ENCODE measurements around the gene CERS2. TPM values are rescaled to one million over a fixed set of nuclear protein-coding genes. Genes with fewer than 3 reads are reported as not detected.
"Not testable (repeated sequence)": the region's sequence is repeated elsewhere in the genome, so short reads cannot be mapped to it uniquely, and the experiment has no call there.

The CERS2 gene
- total RNA-seq, 1 experiment from 2014 or later = 145 TPM

GRCh38 chr1:150970808-150971582, 3.6 kb downstream of the CERS2 start:
- no peak for DNase-seq (ENCODE audit: low read depth)

- no peak for DNase-seq (ENCODE audit: low read depth)
Measured at GRCh38 chr1:150969626-150970025, 5.0 kb downstream of the CERS2 start.

- no peak for DNase-seq (ENCODE audit: low read depth)
Measured at GRCh38 chr1:150968491-150968890, 6.1 kb downstream of the CERS2 start.

GRCh38 chr1:150967936-150968335, 6.7 kb downstream of the CERS2 start:
- no peak for DNase-seq (ENCODE audit: low read depth)

GRCh38 chr1:150966011-150966410, 8.6 kb downstream of the CERS2 start:
- DNase-seq (ENCODE audit: low read depth) = no peak

- no peak for DNase-seq (ENCODE audit: low read depth)
Measured at GRCh38 chr1:150965605-150966004, 9.0 kb downstream of the CERS2 start.

- no peak for DNase-seq (ENCODE audit: low read depth)
Measured at GRCh38 chr1:150964164-150964489, 10.5 kb downstream of the CERS2 start.

GRCh38 chr1:150963321-150964163, 11.1 kb downstream of the CERS2 start:
- DNase-seq (ENCODE audit: low read depth) = no peak

GRCh38 chr1:150961756-150962155, 12.9 kb downstream of the CERS2 start:
- no peak for DNase-seq (ENCODE audit: low read depth)

GRCh38 chr1:150960646-150961045, 14.0 kb downstream of the CERS2 start:
- DNase-seq (ENCODE audit: low read depth) = no peak

- DNase-seq (ENCODE audit: low read depth) = no peak
Measured at GRCh38 chr1:150957666-150958065, 17.0 kb downstream of the CERS2 start.

- DNase-seq (ENCODE audit: low read depth) = no peak
Measured at GRCh38 chr1:150955280-150955679, 19.4 kb downstream of the CERS2 start.

- no peak for DNase-seq (ENCODE audit: low read depth)
Measured at GRCh38 chr1:150954708-150955107, 19.9 kb downstream of the CERS2 start.

GRCh38 chr1:150944856-150945255, 29.8 kb downstream of the CERS2 start:
- DNase-seq (ENCODE audit: low read depth) = no peak

- peak; percentile 43 for DNase-seq (ENCODE audit: low read depth)
Measured at GRCh38 chr1:150931773-150932172, 42.9 kb downstream of the CERS2 start.

GRCh38 chr1:150928775-150929174, 45.9 kb downstream of the CERS2 start:
- DNase-seq (ENCODE audit: low read depth) = not testable (repeated sequence)

- no peak for DNase-seq (ENCODE audit: low read depth)
Measured at GRCh38 chr1:150928286-150928685, 46.3 kb downstream of the CERS2 start.

- DNase-seq (ENCODE audit: low read depth) = no peak
Measured at GRCh38 chr1:150927624-150928023, 47.0 kb downstream of the CERS2 start.

- DNase-seq (ENCODE audit: low read depth) = peak; percentile 96
Measured at GRCh38 chr1:150926097-150926741, 48.4 kb downstream of the CERS2 start, which contains the start of gene SETDB1. Gene SETDB1, plus strand, starts transcription at chr1:150926363. Its CDS starts 1,352 bp downstream, at chr1:150927715.

- DNase-seq (ENCODE audit: low read depth) = no peak
Measured at GRCh38 chr1:150925080-150925479, 49.6 kb downstream of the CERS2 start.

- peak; percentile 84 for DNase-seq (ENCODE audit: low read depth)
Measured at GRCh38 chr1:150922519-150922975, 52.1 kb downstream of the CERS2 start.

GRCh38 chr1:150917387-150917786, 57.2 kb downstream of the CERS2 start:
- no peak for DNase-seq (ENCODE audit: low read depth)
